ENCODE data around the gene NUDC. TPM values are rescaled to one million over a fixed set of nuclear protein-coding genes. Genes with fewer than 3 reads are reported as not detected.
A peak's percentile ranks its signal among the peaks of the same experiment; 100 is the strongest.

Gene NUDC
- total RNA-seq, 2 donors from 2014 or later, result 41.8 to 43.0 TPM

DNA sequence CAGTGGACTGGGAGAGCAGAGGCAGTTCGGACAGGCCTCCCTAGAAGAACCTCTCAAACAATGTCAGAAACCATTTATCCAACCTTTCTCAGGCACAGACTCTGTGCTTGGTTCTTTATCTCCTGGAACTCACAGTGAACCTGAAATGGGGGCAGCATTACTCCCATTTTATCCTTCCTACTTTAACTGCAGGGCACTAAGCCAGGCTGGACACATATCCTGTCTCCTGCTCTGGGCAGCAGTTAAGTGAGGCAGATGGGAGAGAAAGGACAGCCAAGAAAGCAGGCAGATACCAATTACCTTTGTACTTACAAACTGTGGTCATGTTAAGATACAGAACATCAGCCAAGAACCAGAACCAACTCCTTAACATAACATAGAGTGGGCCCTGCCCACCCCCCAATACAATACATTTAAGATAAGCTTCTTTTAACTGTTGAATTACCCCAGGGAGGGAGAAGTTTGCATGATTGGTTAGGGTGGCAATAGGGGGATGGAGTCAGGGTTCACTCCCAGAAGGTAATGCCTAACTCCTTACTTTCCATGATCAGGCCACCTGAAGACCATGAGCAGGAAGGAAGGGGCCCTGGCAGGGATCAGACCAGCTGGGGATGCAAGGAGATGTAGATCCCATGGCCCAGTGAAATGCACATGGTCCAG is 27.9 kb downstream of the NUDC start:
- H3K27ac Mint-ChIP-seq, result peak overlapping the region; percentile 66
- H3K36me3 Mint-ChIP-seq (ENCODE audit: low read depth), result peaks cover 5% of the 10 kb centered on the region
- ATAC-seq (no peak), DNase-seq (no peak)
- no peaks in the 10 kb centered on the region for H3K27me3 Mint-ChIP-seq
- peaks cover 3% of the 10 kb centered on the region for H3K4me1 Mint-ChIP-seq
- no peaks in the 10 kb centered on the region for H3K9me3 ChIP-seq (ENCODE audit: control insufficient read depth, low read length, poor library complexity, severe bottlenecking)
- H3K4me3 Mint-ChIP-seq, result no peak overlapping the region

DNA sequence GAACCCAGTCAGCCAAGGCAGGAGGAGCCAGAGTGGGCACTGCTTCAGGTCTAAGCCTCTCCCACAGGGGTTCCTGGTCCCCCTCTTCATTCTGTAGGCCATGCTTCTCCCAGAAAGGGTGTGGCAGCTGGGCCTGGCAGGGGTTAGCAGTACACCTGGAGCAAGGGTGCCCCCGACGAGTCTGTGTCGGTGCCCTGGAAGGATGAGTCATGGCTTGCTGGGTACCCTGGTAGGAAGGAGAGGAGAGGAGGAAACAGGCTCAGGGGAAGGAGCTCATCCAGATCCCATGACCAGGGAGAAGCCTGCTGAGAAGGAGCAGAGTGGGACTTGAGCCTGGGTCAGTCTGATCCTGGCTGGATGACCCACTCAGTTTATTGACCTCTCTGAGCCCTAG is 28.4 kb downstream of the NUDC start:
- Mint-ChIP-seq H3K4me3 (no peak overlapping the region), H3K27ac (peak overlapping the region; percentile 66), H3K27me3 (no peaks in the 10 kb centered on the region), H3K36me3 (ENCODE audit: low read depth) (peaks cover 5% of the 10 kb centered on the region), H3K4me1 (peaks cover 3% of the 10 kb centered on the region)
- DNase-seq (no peak), ATAC-seq (no peak)
- no peaks in the 10 kb centered on the region for H3K9me3 ChIP-seq (ENCODE audit: control insufficient read depth, low read length, poor library complexity, severe bottlenecking)

DNA sequence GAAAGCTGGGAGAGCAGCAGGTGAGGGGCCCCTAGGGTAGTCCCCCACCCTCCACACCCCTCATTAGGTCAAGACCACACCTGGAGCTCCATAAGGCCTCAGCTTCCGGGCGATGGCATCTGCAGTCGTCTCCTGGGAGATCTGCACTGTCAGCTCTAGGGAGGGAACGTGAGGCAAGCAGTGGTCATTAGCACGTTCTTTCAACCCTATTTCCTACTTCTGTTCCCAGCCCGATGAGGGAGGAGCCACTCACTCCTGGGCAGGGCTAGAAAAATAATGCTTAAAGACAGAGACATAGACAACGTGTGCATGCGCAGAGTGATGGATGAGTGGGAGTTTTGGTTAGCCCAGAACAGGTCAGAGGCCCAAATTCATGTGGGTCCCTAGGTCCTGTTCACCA is 29.1 kb downstream of the NUDC start:
- DNase-seq (no peak), ATAC-seq (no peak)
- Mint-ChIP-seq H3K27me3 (no peaks in the 10 kb centered on the region), H3K4me3 (no peak overlapping the region), H3K4me1 (peaks cover 3% of the 10 kb centered on the region), H3K27ac (no peak overlapping the region), H3K36me3 (ENCODE audit: low read depth) (peaks cover 3% of the 10 kb centered on the region)
- no peaks in the 10 kb centered on the region for H3K9me3 ChIP-seq (ENCODE audit: control insufficient read depth, low read length, poor library complexity, severe bottlenecking)

DNA sequence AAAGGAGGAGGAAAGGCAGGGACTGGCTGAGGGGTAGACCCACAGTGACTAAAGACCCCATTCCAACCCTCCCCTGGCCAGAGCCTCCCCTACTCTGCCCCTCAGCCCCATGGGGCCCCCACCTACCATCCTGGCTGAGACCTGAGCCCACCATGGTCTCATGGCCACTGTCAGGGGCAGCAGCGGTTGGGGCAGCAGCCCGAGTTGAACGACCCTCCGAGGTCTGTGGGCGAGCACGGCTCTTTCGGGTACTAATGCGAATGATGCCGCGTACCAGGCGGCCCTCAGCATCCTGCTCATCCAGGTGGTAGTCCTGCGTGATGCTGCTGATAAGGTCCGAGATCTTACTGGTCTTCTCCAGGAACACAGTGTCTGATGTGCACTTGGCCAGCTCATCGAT is 29.7 kb downstream of the NUDC start:
- Mint-ChIP-seq H3K4me1 (peaks cover 3% of the 10 kb centered on the region), H3K27me3 (no peaks in the 10 kb centered on the region), H3K36me3 (ENCODE audit: low read depth) (peaks cover 3% of the 10 kb centered on the region), H3K4me3 (no peak overlapping the region), H3K27ac (no peak overlapping the region)
- ATAC-seq (no peak), DNase-seq (no peak)
- no peaks in the 10 kb centered on the region for H3K9me3 ChIP-seq (ENCODE audit: control insufficient read depth, low read length, poor library complexity, severe bottlenecking)

DNA sequence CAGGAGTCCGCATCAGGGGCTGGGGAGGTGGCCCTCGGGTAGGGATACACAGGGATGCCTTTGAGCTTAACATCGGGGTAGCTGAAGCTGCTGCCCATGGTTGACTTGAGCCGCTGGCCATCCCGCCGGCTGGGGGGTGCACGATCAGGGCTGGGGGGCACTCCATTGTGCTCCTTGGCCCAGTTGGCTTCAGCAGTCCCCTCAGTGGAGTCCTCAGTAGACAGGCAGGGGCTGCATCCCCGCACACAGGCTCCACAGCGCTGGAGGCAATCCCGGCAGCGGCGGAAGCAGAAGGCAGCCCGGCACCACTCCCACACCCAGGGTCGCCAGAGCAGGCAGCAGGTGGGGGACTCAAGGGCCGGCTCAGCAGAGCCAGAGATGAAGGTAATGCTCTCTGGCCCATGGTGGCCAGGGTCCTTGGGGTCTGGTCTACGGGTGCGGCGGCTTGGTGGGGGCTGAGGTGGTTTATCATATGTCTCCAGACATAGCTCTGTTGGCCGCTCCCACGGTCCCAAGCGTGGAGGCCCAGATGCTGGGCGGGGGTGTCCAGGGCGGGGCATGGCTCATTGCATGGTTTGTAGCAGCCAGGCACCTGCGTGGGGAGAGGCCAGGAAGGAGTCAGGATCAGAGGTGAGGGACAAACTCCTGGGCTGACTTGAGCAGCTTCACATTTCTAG is 30.4 kb downstream of the NUDC start:
- H3K4me3 Mint-ChIP-seq, result no peak overlapping the region
- H3K27ac Mint-ChIP-seq, result no peak overlapping the region
- H3K36me3 Mint-ChIP-seq (ENCODE audit: low read depth), result peaks cover 3% of the 10 kb centered on the region
- ATAC-seq (no peak), DNase-seq (no peak)
- H3K9me3 ChIP-seq (ENCODE audit: control insufficient read depth, low read length, poor library complexity, severe bottlenecking), result no peaks in the 10 kb centered on the region
- peaks cover 3% of the 10 kb centered on the region for H3K4me1 Mint-ChIP-seq
- no peaks in the 10 kb centered on the region for H3K27me3 Mint-ChIP-seq

DNA sequence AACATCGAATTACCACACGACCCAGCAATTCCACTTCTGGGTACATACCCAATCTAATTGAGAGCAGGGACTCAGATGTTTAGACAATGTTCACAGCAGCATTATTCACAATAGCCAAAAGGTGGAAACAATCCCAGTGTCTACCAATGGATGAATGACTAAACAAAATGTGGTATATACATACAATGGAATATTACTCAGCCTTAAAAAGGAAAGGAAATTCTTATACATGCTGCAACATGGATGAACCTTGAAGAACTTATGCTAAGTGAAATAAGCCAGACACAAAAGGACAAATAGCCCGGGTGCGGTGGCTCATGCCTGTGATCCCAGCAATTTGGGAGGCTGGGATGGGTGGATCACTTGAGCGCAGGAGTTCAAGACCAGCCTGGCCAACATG is 31.8 kb downstream of the NUDC start:
- Mint-ChIP-seq H3K27me3 (no peaks in the 10 kb centered on the region), H3K4me1 (peaks cover 3% of the 10 kb centered on the region), H3K27ac (no peak overlapping the region), H3K4me3 (no peak overlapping the region), H3K36me3 (ENCODE audit: low read depth) (peaks cover 3% of the 10 kb centered on the region)
- no peaks in the 10 kb centered on the region for H3K9me3 ChIP-seq (ENCODE audit: control insufficient read depth, low read length, poor library complexity, severe bottlenecking)
- ATAC-seq (no peak), DNase-seq (no peak)

GRCh38 chr1:26956321-26956720 is 34.8 kb downstream of the NUDC start:
- no peak for ATAC-seq

DNA sequence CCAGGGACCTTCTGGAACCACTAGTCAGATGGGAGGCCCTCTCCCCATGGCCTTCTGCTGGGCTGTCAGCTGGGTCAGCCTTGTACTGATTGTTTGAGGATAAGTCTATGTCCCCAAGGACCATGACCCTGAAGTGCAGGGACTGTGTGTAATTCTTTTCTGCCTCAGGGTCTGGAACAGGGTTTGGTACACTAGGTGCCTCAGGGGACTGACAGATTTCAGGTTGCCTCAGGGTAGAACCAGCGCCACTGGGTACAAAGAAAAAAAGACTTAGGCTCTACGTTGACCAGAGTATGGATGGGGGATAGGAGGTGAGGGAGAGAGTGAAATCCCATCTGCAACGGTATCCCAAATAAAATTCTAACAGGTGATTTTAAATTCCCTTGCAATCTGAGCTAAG is 35.8 kb downstream of the NUDC start:
- Mint-ChIP-seq H3K27me3 (peaks cover 6% of the 10 kb centered on the region), H3K4me3 (no peak overlapping the region), H3K4me1 (peaks cover 9% of the 10 kb centered on the region), H3K27ac (no peak overlapping the region), H3K36me3 (ENCODE audit: low read depth) (peaks cover 3% of the 10 kb centered on the region)
- no peak for DNase-seq
- H3K9me3 ChIP-seq (ENCODE audit: control insufficient read depth, low read length, poor library complexity, severe bottlenecking), result no peaks in the 10 kb centered on the region
- no peak for ATAC-seq

More at GRCh38 chr1:26956321-26956720, 34.8 kb downstream of the NUDC start:
- no peak for DNase-seq
- Mint-ChIP-seq H3K4me3 (no peak overlapping the region), H3K36me3 (ENCODE audit: low read depth) (peaks cover 3% of the 10 kb centered on the region), H3K27ac (no peak overlapping the region), H3K4me1 (peaks cover 6% of the 10 kb centered on the region), H3K27me3 (no peaks in the 10 kb centered on the region)
- H3K9me3 ChIP-seq (ENCODE audit: control insufficient read depth, low read length, poor library complexity, severe bottlenecking), result no peaks in the 10 kb centered on the region

- peaks cover 2% of the 10 kb centered on the region for H3K36me3 Mint-ChIP-seq (ENCODE audit: low read depth)
- ATAC-seq (no peak), DNase-seq (no peak)
- H3K27me3 Mint-ChIP-seq, result peaks cover 16% of the 10 kb centered on the region
- peak overlapping the region; percentile 61 for H3K4me3 Mint-ChIP-seq
- H3K9me3 ChIP-seq (ENCODE audit: control insufficient read depth, low read length, poor library complexity, severe bottlenecking), result no peaks in the 10 kb centered on the region
- peaks cover 6% of the 10 kb centered on the region for H3K4me1 Mint-ChIP-seq
- no peak overlapping the region for H3K27ac Mint-ChIP-seq
Measured at GRCh38 chr1:26959270-26959669, 37.7 kb downstream of the NUDC start.

DNA sequence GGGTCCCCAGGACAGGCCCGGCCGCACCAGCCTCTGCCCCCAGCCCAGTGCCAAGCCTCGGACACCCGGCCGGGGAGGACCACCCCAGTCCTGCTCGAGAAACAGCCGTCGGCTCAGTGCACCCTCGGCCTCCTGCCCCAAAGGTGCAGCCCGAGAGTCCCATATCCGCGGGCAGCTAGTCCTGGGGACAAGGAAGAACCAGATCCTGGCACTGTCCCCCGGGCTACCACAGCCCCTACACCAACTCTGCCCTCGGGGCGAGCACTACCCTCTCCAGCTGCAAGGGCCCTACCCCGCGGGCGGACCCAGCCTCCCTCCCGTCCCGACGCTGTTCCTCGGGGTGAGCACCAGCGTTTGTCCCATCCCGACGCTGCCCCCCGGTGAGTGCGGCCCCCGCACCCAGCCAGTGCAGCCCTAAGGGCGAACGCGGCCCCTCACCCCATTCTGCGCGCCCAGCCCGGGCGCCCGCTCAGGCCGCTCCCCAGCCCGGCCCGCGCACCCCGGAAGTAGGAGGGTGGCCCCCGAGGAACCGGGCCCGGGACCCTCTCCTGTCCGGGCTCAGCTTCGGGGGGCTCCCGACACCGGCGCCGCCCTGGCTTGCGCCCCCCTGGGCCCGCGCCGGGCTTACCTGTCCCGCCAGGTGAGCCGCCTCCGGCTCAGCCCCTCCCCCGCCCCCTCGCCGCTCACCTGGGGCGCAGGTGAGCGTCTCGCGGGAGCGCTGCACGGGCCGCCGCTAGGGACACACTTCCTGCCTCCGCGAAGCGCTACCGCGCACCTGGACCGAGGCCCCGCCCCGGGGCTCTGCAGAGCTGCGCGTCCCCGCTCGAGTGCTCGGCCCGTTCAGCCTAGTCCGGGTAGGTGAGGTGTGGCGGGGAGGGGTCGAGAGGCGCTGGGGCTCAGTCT is 38.4 kb downstream of the NUDC start, which contains the start of gene KDF1:
Gene KDF1, minus strand, starts transcription at position 747 of the 903 bp plus-strand sequence. CDS start 8,088 bp downstream, outside the sequence.
- Mint-ChIP-seq H3K4me1 (peaks cover 6% of the 10 kb centered on the region), H3K36me3 (ENCODE audit: low read depth) (peaks cover 2% of the 10 kb centered on the region), H3K27ac (no peak within 1 kb of the TSS), H3K27me3 (peaks cover 23% of the 10 kb centered on the region), H3K4me3 (peak within 1 kb of the TSS; percentile 92)
- DNase-seq (peak; percentile 42 to 44 (median 43)), ATAC-seq (peak; percentile 98)
- H3K9me3 ChIP-seq (ENCODE audit: control insufficient read depth, low read length, poor library complexity, severe bottlenecking), result no peaks in the 10 kb centered on the region

GRCh38 chr1:26960625-26960966 is 39.1 kb downstream of the NUDC start:
- Mint-ChIP-seq H3K27me3 (peaks cover 23% of the 10 kb centered on the region), H3K27ac (no peak overlapping the region), H3K36me3 (ENCODE audit: low read depth) (peaks cover 2% of the 10 kb centered on the region), H3K4me3 (peak overlapping the region; percentile 92), H3K4me1 (peaks cover 6% of the 10 kb centered on the region)
- DNase-seq, result no peak
- no peaks in the 10 kb centered on the region for H3K9me3 ChIP-seq (ENCODE audit: control insufficient read depth, low read length, poor library complexity, severe bottlenecking)
- no peak for ATAC-seq

- DNase-seq, result no peak
- no peak for ATAC-seq
- peaks cover 2% of the 10 kb centered on the region for H3K36me3 Mint-ChIP-seq (ENCODE audit: low read depth)
- no peaks in the 10 kb centered on the region for H3K9me3 ChIP-seq (ENCODE audit: control insufficient read depth, low read length, poor library complexity, severe bottlenecking)
- no peak overlapping the region for H3K27ac Mint-ChIP-seq
- peaks cover 9% of the 10 kb centered on the region for H3K4me1 Mint-ChIP-seq
- peaks cover 35% of the 10 kb centered on the region for H3K27me3 Mint-ChIP-seq
- H3K4me3 Mint-ChIP-seq, result no peak overlapping the region
Measured at GRCh38 chr1:26961826-26962225, 40.3 kb downstream of the NUDC start.

DNA sequence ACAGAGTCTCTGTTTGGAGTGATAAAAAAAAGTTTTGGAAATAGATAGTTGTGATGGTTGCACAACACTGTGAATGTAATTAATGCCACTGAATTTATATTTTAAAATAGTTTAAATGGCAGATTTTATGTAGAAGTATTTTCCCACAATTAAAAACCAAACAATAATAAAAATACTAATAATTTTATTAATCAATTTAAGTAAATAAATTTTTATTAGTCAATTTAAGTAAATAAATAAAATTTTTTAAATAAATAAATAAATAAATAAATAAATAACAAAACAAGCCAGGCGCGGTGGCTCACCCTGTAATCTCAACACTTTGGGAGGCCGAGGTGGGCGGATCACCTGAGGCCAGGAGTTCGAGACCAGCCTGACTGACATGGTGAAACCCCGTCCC is 43.7 kb downstream of the NUDC start:
- DNase-seq (no peak), ATAC-seq (no peak)
- H3K27ac Mint-ChIP-seq, result no peak overlapping the region
- H3K36me3 Mint-ChIP-seq (ENCODE audit: low read depth), result peaks cover 2% of the 10 kb centered on the region
- no peak overlapping the region for H3K4me3 Mint-ChIP-seq
- no peaks in the 10 kb centered on the region for H3K9me3 ChIP-seq (ENCODE audit: control insufficient read depth, low read length, poor library complexity, severe bottlenecking)
- peaks cover 9% of the 10 kb centered on the region for H3K4me1 Mint-ChIP-seq
- peaks cover 48% of the 10 kb centered on the region for H3K27me3 Mint-ChIP-seq

Measured in T-helper 17 cell (primary cell).